K562 (cell line): Measurements from ENCODE around the gene SLC43A2. TPM values are rescaled to one million over a fixed set of nuclear protein-coding genes. Genes with fewer than 3 reads are reported as not detected.

Source experiments
- CBX2 ChIP-seq: fragments of 200-600 bp; sonication (generic); IDR thresholded peaks from one replicate; pipeline ENCODE4 v1.6.1; 2012; ENCODE audit warnings: mild to moderate bottlenecking, low read length, inconsistent platforms; ENCODE audit not compliant: insufficient read depth, poor library complexity, severe bottlenecking
- CSDE1 ChIP-seq, 2 experiments: fragments of 450-650 bp; IDR thresholded peaks; 2 replicates each; pipeline ENCODE4 v1.6.1; 2016; ENCODE audit warnings: mild to moderate bottlenecking in 1 of 2
- FOXK1 ChIP-seq: sonication (generic); formaldehyde crosslinking; IDR thresholded peaks from 2 replicates; pipeline ENCODE4 v1.8.0; 2022; ENCODE audit warnings: missing genetic modification reagents, mild to moderate bottlenecking, borderline replicate concordance
- GABPA ChIP-seq: fragments of 200-800 bp; sonication (Bioruptor generic); conservative IDR thresholded peaks from 2 replicates; pipeline ENCODE4 v1.6.1; 2016; ENCODE audit warnings: low read depth, missing genetic modification characterization, missing compliant biosample characterization
- GATAD2A ChIP-seq: fragments of 450-650 bp; IDR thresholded peaks from 2 replicates; pipeline ENCODE4 v1.6.1; 2017
- GTF2F1 ChIP-seq: IDR thresholded peaks from 2 replicates; pipeline ENCODE4 v1.6.1; 2011; ENCODE audit warnings: low read depth, low read length, improper control_type of control experiment
- HIVEP1 ChIP-seq: fragments of 250-450 bp; sonication (Bioruptor Pico); IDR thresholded peaks from 2 replicates; pipeline ENCODE4 v1.4.0; 2020; ENCODE audit warnings: mild to moderate bottlenecking
- HNRNPL ChIP-seq: fragments of 200-400 bp; formaldehyde crosslinking; IDR thresholded peaks from 2 replicates; pipeline ENCODE4 v1.6.1; 2017; ENCODE audit warnings: low read depth, mild to moderate bottlenecking, low read length
- HSF4 ChIP-seq: fragments of 250-450 bp; sonication (Bioruptor Pico); IDR thresholded peaks from 2 replicates; pipeline ENCODE4 v2.1.2; 2022; ENCODE audit warnings: mild to moderate bottlenecking, moderate library complexity, borderline replicate concordance
- KHSRP ChIP-seq: fragments of 450-650 bp; IDR thresholded peaks from 2 replicates; pipeline ENCODE4 v1.6.1; 2017
- NFRKB ChIP-seq: fragments of 450-650 bp; IDR thresholded peaks from 2 replicates; pipeline ENCODE4 v1.6.1; 2016; ENCODE audit warnings: low read depth
- PHF20 ChIP-seq: fragments of 450-650 bp; IDR thresholded peaks from 2 replicates; pipeline ENCODE4 v1.6.1; 2018; ENCODE audit not compliant: partially characterized antibody
- POLR3A ChIP-seq: IDR thresholded peaks from 2 replicates; pipeline ENCODE4 v1.6.1; 2011; ENCODE audit warnings: borderline replicate concordance, mild to moderate bottlenecking, moderate library complexity; ENCODE audit not compliant: insufficient read length, insufficient read depth; ENCODE audit errors: extremely low read depth
- RAD51 ChIP-seq: fragments of 450-650 bp; IDR thresholded peaks from 2 replicates; pipeline ENCODE4 v1.7.1; 2016; ENCODE audit warnings: low read depth, mild to moderate bottlenecking, borderline replicate concordance
- SIN3B ChIP-seq: fragments of 450-650 bp; IDR thresholded peaks from 2 replicates; pipeline ENCODE4 v1.6.1; 2017; ENCODE audit warnings: low read depth, mild to moderate bottlenecking, moderate library complexity
- SMARCA5 ChIP-seq: fragments of 450-650 bp; IDR thresholded peaks from 2 replicates; pipeline ENCODE4 v1.6.1; 2016
- WHSC1 ChIP-seq: IDR thresholded peaks from one replicate; pipeline ENCODE4 v1.6.1; 2012; ENCODE audit warnings: low read length, control low read depth, inconsistent platforms
- ZC3H4 ChIP-seq: sonication (generic); formaldehyde crosslinking; IDR thresholded peaks from 2 replicates; pipeline ENCODE4 v1.9.0; 2021; ENCODE audit warnings: missing genetic modification reagents, borderline replicate concordance
- ZEB2 ChIP-seq: fragments of 450-650 bp; IDR thresholded peaks from 2 replicates; pipeline ENCODE4 v1.6.1; 2016
- ZFP30 ChIP-seq: fragments of 250-450 bp; sonication (Bioruptor Pico); IDR thresholded peaks from 2 replicates; pipeline ENCODE4 v1.8.0; 2022; ENCODE audit warnings: moderate library complexity, mild to moderate bottlenecking, inconsistent platforms, borderline replicate concordance
- polyA plus RNA-seq, 8 experiments: library from polyadenylated mRNA; depleted of rRNA in 4 of 8; stranded (reverse) in 5 of 8; unstranded in 3 of 8; fragments of >200 nt; fragmentation: Nextera tagmentation in 2 of 8; fragmentation: Illumina TruSeq in 1 of 8; extraction: Ambion mirVana in 2 of 8; extraction: Trizol in 1 of 8; gene quantifications; 2 replicates each; pipeline versions ENCODE4 v1.2.1 to v1.2.3, GENCODE V29; 2011 to 2014; ENCODE audit warnings: inconsistent platforms in 1 of 8, missing spikeins in 1 of 8
- total RNA-seq, 7 experiments: library from RNA; depleted of rRNA in 6 of 7; stranded (reverse); fragments of >200 nt in 6 of 7; fragmentation: Illumina TruSeq in 2 of 7; extraction: Trizol in 2 of 7; gene quantifications; 2 replicates each; pipeline versions ENCODE4 v1.2.1 to v1.2.3, GENCODE V29; 2011 to 2021; ENCODE audit warnings: low replicate concordance in 1 of 7
- TF ChIP-seq, protein P1 (sequence below): fragments of 450-650 bp; IDR thresholded peaks from 2 replicates; pipeline ENCODE4 v1.6.1; 2016; ENCODE audit warnings: low read depth, mild to moderate bottlenecking, moderate library complexity
- TF ChIP-seq, protein P2 (sequence below): fragments of 250-450 bp; sonication (Bioruptor Pico); IDR thresholded peaks from 2 replicates; pipeline ENCODE4 v1.5.1; 2021; ENCODE audit warnings: mild to moderate bottlenecking
- TF ChIP-seq, protein P3 (sequence below), 2 experiments: IDR thresholded peaks in 1 of 2; conservative IDR thresholded peaks in 1 of 2; 2 replicates each; pipeline ENCODE4 v1.6.1; 2016; ENCODE audit warnings: low read depth in 2 of 2, mild to moderate bottlenecking in 1 of 2, missing compliant biosample characterization in 1 of 2, missing genetic modification characterization in 1 of 2, moderate library complexity in 1 of 2

Gene SLC43A2
- total and polyA plus RNA-seq, 9 of the 15 experiments (the other 6 are each of a cell fraction or from before 2014, with no cell fraction given): 0.03 to 10.2 (median 3.6) TPM

DNA sequence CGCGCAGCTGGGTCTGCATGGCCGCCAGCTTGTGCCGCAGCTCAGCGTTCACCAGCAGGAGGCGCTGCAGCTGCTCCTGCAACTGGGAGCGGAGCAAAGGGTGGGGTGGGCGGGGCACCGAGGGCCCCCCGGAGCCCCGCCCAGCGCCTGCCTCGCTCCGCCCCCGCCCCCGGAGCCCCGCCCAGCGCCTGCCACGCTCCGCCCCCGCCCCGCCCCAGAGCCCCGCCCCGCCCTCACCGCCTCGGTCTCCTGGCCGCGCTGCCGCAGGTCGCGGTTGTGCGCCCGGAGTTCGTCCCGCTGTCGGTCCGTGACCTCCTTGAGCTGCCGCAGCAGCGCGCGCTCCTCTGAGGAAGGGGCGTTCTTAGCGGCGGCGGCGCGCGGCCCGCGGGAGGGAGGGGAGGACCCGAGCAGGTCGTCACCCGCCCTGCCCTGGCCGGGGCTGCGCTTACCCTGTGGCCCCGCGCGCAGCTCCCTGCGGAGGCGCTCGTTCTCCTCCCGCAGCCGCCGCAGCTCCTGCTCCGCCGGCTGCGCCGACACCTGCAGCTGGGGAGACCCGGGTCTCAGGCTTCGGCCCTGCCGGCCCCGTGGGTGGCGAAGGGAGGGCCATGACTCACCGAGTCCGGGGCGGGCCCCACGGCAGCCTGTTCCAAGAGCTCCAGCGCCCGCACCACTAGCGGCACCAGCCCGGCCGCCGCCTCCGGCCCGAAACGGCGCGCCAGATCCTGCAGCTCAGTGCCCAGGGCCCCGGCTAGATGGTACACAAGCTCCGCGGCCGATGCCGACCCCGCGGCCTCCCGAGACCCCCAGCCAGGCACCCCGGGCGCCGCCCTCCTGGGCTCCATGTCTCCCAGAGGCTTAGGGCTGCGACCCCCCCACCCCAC, 20.6 kb upstream of the SLC43A2 start (continued):
- TF ChIP-seq, protein P1, sequence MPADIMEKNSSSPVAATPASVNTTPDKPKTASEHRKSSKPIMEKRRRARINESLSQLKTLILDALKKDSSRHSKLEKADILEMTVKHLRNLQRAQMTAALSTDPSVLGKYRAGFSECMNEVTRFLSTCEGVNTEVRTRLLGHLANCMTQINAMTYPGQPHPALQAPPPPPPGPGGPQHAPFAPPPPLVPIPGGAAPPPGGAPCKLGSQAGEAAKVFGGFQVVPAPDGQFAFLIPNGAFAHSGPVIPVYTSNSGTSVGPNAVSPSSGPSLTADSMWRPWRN: no peak
- no peak for TF ChIP-seq CSDE1 (IDR thresholded peaks at IDR 0.05)
- no peak for TF ChIP-seq HIVEP1 (CRISPR knock-in tag)
- TF ChIP-seq GATAD2A: no peak
- TF ChIP-seq SMARCA5: no peak
- TF ChIP-seq FOXK1 (CRISPR knock-in tag): no peak
- TF ChIP-seq HSF4: no peak
- TF ChIP-seq CBX2: no peak
- TF ChIP-seq ZC3H4 (CRISPR knock-in tag): no peak; the same call in 1 of the 2 replicates
- peak; percentile 26; the same call in 1 of the 2 replicates for TF ChIP-seq SIN3B
- TF ChIP-seq ZEB2: no peak
- no peak for TF ChIP-seq GABPA (tag)
- TF ChIP-seq, protein P2, sequence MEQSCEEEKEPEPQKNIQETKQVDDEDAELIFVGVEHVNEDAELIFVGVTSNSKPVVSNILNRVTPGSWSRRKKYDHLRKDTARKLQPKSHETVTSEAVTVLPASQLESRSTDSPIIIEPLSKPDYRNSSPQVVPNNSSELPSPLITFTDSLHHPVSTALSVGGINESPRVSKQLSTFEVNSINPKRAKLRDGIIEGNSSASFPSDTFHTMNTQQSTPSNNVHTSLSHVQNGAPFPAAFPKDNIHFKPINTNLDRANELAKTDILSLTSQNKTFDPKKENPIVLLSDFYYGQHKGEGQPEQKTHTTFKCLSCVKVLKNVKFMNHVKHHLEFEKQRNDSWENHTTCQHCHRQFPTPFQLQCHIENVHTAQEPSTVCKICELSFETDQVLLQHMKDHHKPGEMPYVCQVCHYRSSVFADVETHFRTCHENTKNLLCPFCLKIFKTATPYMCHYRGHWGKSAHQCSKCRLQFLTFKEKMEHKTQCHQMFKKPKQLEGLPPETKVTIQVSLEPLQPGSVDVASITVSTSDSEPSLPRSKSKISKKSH: no peak
- TF ChIP-seq PHF20: no peak
- peak; percentile 58; the same call in 1 of the 2 replicates for TF ChIP-seq HNRNPL
- TF ChIP-seq GTF2F1: no peak
- TF ChIP-seq WHSC1: no peak
- no peak for TF ChIP-seq RAD51
- TF ChIP-seq POLR3A: no peak
- TF ChIP-seq, protein P3, sequence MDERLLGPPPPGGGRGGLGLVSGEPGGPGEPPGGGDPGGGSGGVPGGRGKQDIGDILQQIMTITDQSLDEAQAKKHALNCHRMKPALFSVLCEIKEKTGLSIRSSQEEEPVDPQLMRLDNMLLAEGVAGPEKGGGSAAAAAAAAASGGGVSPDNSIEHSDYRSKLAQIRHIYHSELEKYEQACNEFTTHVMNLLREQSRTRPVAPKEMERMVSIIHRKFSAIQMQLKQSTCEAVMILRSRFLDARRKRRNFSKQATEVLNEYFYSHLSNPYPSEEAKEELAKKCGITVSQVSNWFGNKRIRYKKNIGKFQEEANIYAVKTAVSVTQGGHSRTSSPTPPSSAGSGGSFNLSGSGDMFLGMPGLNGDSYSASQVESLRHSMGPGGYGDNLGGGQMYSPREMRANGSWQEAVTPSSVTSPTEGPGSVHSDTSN (CRISPR knock-in tag; IDR thresholded peaks at IDR 0.05; ENCODE audit: low read depth): no peak
- TF ChIP-seq, protein P3 (tag; conservative IDR thresholded peaks at IDR 0.05; ENCODE audit: low read depth): no peak
- TF ChIP-seq ZFP30 (CRISPR knock-in tag): no peak
- TF ChIP-seq KHSRP: no peak
- peak; percentile 49; the same call in 1 of the 2 replicates for TF ChIP-seq NFRKB
